ENCODE results near the gene CERS5. TPM values are rescaled to one million over a fixed set of nuclear protein-coding genes. Genes with fewer than 3 reads are reported as not detected.

Gene CERS5
- total RNA-seq, 4 donors from 2014 or later: 30.3 to 45.5 (median 40.5) TPM

DNA sequence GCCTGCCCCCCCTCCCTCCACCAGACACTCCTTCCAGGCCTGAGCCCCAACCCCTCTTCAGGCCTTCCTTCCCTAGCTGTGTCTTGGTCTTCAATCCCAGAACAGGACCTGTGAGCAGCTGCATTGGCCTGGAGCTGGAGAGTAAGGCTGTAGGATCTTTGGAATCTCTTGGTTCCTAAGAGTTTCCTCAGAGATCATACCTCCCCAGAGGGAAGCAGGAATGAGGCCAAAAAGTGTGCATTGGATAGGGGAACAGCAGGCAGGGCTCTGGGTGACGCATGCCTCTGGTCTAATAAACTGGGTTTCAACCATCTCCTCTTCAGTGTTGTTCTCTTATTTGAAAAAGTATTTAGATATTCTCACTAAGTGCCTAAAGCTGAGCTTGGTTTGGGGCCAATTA is 83.9 kb downstream of the CERS5 start:
- DNase-seq (ENCODE audit: low spot score in 2 of 2): no peak
- WGBS, 2 donors: 80 to 89% methylated on average over 1 of the region's 1 CpG
- Histone ChIP-seq H3K27me3 (no peaks in the 10 kb centered on the region), H3K36me3 (peaks cover 0 to 19% (median 0%) of the 10 kb centered on the region in 3 donors), H3K27ac (peak overlapping the region in 3 of 4 donors; percentile 43 to 97 (median 74)), H3K4me3 (no peak overlapping the region), H3K4me1 (peaks cover 0 to 50% (median 8%) of the 10 kb centered on the region in 4 donors), H3K9me3 (no peaks in the 10 kb centered on the region)
- TF ChIP-seq POLR2A (IDR thresholded peaks at IDR 0.05) (no peak), CTCF (IDR thresholded peaks at IDR 0.05) (no peak), EP300 (IDR thresholded peaks at IDR 0.05) (no peak)

DNA sequence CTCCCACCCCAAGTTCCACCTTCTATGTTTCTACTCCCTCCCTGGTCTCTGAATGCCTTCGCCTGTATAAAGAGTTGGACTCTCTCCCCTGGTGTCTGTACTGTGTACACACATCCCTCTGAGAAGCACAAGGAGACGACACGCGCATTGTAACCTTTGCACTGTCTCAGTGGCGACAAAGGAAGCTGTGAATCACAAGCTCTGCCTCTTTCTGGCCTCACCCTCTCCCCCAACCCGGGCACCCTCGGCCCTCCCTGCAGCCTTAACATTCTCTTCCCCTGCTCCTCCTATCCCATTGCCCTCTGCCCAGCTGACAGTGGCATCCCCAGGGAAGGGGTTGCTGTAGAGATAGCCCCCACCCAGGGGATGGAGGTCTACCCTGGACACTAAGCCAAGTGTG is 84.5 kb downstream of the CERS5 start:
- H3K4me1 ChIP-seq: peaks cover 0 to 43% (median 8%) of the 10 kb centered on the region in 4 donors
- H3K36me3 ChIP-seq: peaks cover 0 to 13% (median 0%) of the 10 kb centered on the region in 3 donors
- 65 to 68% methylated on average over 7 of the region's 7 CpGs for WGBS, 2 donors
- TF ChIP-seq CTCF (IDR thresholded peaks at IDR 0.05): no peak
- no peak for TF ChIP-seq POLR2A (IDR thresholded peaks at IDR 0.05)
- TF ChIP-seq EP300 (IDR thresholded peaks at IDR 0.05): no peak
- no peak for DNase-seq (ENCODE audit: low spot score in 2 of 2)
- no peaks in the 10 kb centered on the region for H3K27me3 ChIP-seq
- H3K4me3 ChIP-seq: no peak overlapping the region
- no peaks in the 10 kb centered on the region for H3K9me3 ChIP-seq
- H3K27ac ChIP-seq: peak overlapping the region in 3 of 4 donors; percentile 54 to 97 (median 74)

DNA sequence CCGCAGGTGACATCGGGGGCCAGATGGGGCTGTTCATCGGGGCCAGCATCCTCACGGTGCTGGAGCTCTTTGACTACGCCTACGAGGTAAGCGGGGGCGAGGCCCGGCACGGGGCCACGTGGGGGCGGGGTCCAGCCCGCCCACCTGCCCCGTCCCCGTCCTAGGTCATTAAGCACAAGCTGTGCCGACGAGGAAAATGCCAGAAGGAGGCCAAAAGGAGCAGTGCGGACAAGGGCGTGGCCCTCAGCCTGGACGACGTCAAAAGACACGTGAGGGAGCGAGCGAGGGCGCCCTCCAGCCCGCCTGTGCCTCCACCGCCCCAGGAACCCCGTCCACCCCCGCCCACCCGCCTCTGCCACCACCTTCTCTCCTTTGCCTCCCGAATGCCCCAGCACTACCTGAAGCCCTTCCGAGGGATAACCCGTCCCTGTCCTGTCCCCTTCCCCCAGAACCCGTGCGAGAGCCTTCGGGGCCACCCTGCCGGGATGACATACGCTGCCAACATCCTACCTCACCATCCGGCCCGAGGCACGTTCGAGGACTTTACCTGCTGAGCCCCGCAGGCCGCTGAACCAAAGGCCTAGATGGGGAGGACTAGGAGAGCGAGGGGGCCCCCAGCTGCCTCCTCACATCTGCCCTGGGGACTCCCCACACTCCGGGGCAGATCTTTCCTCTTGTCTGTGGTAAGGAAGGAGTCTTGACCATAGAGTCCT is 85.9 kb downstream of the CERS5 start:
- no peaks in the 10 kb centered on the region for H3K9me3 ChIP-seq
- H3K4me3 ChIP-seq: no peak overlapping the region
- H3K4me1 ChIP-seq: peaks cover 0 to 30% (median 8%) of the 10 kb centered on the region in 4 donors
- peak overlapping the region; percentile 36 to 74 (median 54) for H3K27ac ChIP-seq
- H3K36me3 ChIP-seq: no peaks in the 10 kb centered on the region
- no peaks in the 10 kb centered on the region for H3K27me3 ChIP-seq
- no peak for DNase-seq (ENCODE audit: low spot score in 2 of 2)
- TF ChIP-seq POLR2A (IDR thresholded peaks at IDR 0.05): no peak
- no peak for TF ChIP-seq CTCF (IDR thresholded peaks at IDR 0.05)
- TF ChIP-seq EP300 (IDR thresholded peaks at IDR 0.05): peak in 1 of 2 donors; percentile 64
- 54 to 63% methylated on average over 18 to 29 of the region's 46 CpGs for WGBS, 2 donors

- Histone ChIP-seq H3K4me1 (peaks cover 0 to 28% (median 5%) of the 10 kb centered on the region in 4 donors), H3K27me3 (no peaks in the 10 kb centered on the region), H3K27ac (no peak overlapping the region), H3K36me3 (no peaks in the 10 kb centered on the region), H3K4me3 (no peak overlapping the region), H3K9me3 (no peaks in the 10 kb centered on the region)
- TF ChIP-seq EP300 (IDR thresholded peaks at IDR 0.05) (no peak), CTCF (IDR thresholded peaks at IDR 0.05) (no peak), POLR2A (IDR thresholded peaks at IDR 0.05) (no peak)
- WGBS, 2 donors: 83 to 99% methylated on average over 4 to 5 of the region's 5 CpGs
- no peak for DNase-seq (ENCODE audit: low spot score in 2 of 2)
These were observed 87.4 kb downstream of the CERS5 start for GRCh38 chr12:50079771-50080170.

Other genes with a start within 250 kb of the CERS5 start
- gene AQP2, start 216.6 kb downstream of the CERS5 start, total RNA-seq: not detected
- gene AQP5, start 205.5 kb downstream of the CERS5 start, total RNA-seq: under 1 TPM in 1 of 4 donors, not detected in 3; 0.21 TPM
- under 1 TPM in 2 of 4 donors, not detected in 2; 0.39 to 0.63 TPM for gene AQP6, start 194.4 kb downstream of the CERS5 start, total RNA-seq
- gene RACGAP1, start 141.9 kb downstream of the CERS5 start, total RNA-seq: 10 to 100 TPM in 2 of 4 donors, 1 to 10 TPM in 2; 6.3 to 15.1 (median 10.5) TPM
- gene ASIC1, start 109.8 kb downstream of the CERS5 start, total RNA-seq: 1 to 10 TPM in 3 of 4 donors, not detected in 1; 1.8 to 4.2 (median 2.9) TPM
- 10 to 100 TPM; 45.9 to 97.2 (median 65.3) TPM for gene SMARCD1, start 82.0 kb downstream of the CERS5 start, total RNA-seq
- gene GPD1, start 63.4 kb downstream of the CERS5 start, total RNA-seq: 100 to 1,000 TPM; 188 to 829 (median 253) TPM
- gene COX14, start 55.1 kb downstream of the CERS5 start, total RNA-seq: 10 to 100 TPM; 35.8 to 91.5 (median 55.2) TPM
- gene LIMA1, start 116.2 kb upstream of the CERS5 start, total RNA-seq: 100 to 1,000 TPM in 3 of 4 donors, 10 to 100 TPM in 1; 87.7 to 213 (median 152) TPM
- not detected for gene FAM186A, start 229.2 kb upstream of the CERS5 start, total RNA-seq
- gene LARP4, start 233.5 kb upstream of the CERS5 start, total RNA-seq: 10 to 100 TPM; 35.7 to 72.6 (median 43.4) TPM